Spinal cord (tissue), 10 donors: Measurements from ENCODE around the gene AGBL4. TPM values are rescaled to one million over a fixed set of nuclear protein-coding genes. Genes with fewer than 3 reads are reported as not detected.
A peak's percentile ranks its signal among the peaks of the same experiment; 100 is the strongest.

Experiments used
- DNase-seq, 6 donors: peaks; one replicate each; pipeline versions ENCODE4 v3.0.0 to v3.0.0-alpha.2; 2013 to 2015; ENCODE audit warnings: low spot score in 6 of 6, low read depth in 4 of 6
- H3K27ac ChIP-seq: one replicate; pipeline ENCODE4 v1.5.1; 2013; ENCODE audit warnings: low read depth, low read length, control low read depth
- H3K27me3 ChIP-seq: one replicate; pipeline ENCODE4 v1.6.1; 2013; ENCODE audit warnings: low read length; ENCODE audit not compliant: control insufficient read depth, insufficient read depth
- H3K36me3 ChIP-seq: one replicate; pipeline ENCODE4 v1.6.1; 2013; ENCODE audit warnings: low read length; ENCODE audit not compliant: control insufficient read depth, insufficient read depth
- H3K4me1 ChIP-seq: one replicate; pipeline ENCODE4 v1.6.1; 2013; ENCODE audit warnings: low read length; ENCODE audit not compliant: control insufficient read depth, insufficient read depth
- H3K4me3 ChIP-seq: one replicate; pipeline ENCODE4 v1.5.1; 2013; ENCODE audit warnings: low read depth, low read length, control low read depth
- H3K9me3 ChIP-seq: one replicate; pipeline ENCODE4 v1.6.1; 2013; ENCODE audit warnings: low read length; ENCODE audit not compliant: control insufficient read depth, insufficient read depth
- WGBS: methylation state at CpG from one replicate; pipeline ENCODE4 v1.1.5; 2013; ENCODE audit warnings: missing lambda C conversion rate; ENCODE audit not compliant: insufficient coverage; 5-methylcytosine and 5-hydroxymethylcytosine counted together
- polyA plus RNA-seq, 2 donors: library from polyadenylated mRNA; unstranded; fragments of 120-200 nt; gene quantifications; one replicate each; pipeline ENCODE4 v1.2.1, GENCODE V29; 2013; ENCODE audit not compliant: insufficient read length in 2 of 2
- total RNA-seq, 2 donors: library from RNA; depleted of rRNA in 1 of 2; stranded (reverse); fragments of 120-200 nt in 1 of 2; fragments of >200 nt in 1 of 2; gene quantifications; one replicate each; pipeline versions ENCODE4 v1.2.3 to v1.2.4, GENCODE V29; 2013 to 2014
- donor health status: healthy.

AGBL4 gene
- total and polyA plus RNA-seq, 4 donors, result 3.8 to 6.8 (median 4.7) TPM

DNA sequence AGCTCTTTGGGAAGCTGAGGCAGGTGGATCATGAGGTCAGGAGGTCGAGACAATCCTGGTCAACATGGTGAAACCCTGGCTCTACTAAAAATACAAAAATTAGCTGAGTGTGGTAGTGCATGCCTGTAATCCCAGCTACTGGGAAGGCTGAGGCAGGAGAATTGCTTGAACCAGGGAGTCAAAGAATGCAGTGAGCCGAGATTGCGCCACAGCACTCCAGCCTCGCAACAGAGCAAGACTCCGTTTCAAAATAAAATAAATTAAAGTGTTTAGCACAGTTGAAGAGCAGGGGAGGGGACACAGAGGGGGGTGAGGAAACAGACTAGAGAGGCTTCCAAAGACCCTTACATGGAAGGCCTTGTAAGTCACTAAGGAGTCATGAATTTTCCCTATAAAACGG lies 1420.5 kb downstream of the AGBL4 start:
- WGBS, result 100% methylated on average over 3 of the region's 6 CpGs
- H3K27ac ChIP-seq, result no peak overlapping the region
- no peak for DNase-seq
- no peaks in the 10 kb centered on the region for H3K36me3 ChIP-seq
- H3K9me3 ChIP-seq, result no peaks in the 10 kb centered on the region
- no peak overlapping the region for H3K4me3 ChIP-seq
- no peaks in the 10 kb centered on the region for H3K4me1 ChIP-seq
- no peaks in the 10 kb centered on the region for H3K27me3 ChIP-seq

DNA sequence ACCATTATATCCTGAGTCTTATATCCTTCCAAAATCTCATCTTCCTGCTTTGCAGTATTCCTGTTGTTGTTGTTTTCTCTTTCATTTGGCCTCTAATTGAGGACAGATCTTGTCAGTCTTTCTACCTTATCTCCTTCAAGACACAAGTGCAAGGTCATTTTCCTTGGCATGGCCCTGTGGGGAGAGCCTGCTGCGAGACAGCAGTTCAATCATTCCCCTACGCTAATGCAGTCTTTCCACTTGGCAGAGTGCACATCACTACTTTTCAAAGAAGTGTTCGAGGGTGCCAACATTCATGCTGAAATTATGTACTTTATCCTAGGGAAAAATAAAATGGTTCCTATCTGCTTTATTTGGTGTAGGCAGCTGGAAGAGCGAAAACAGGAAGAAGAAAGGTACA lies 1421.4 kb downstream of the AGBL4 start:
- Histone ChIP-seq H3K4me1 (no peaks in the 10 kb centered on the region), H3K27me3 (no peaks in the 10 kb centered on the region), H3K27ac (no peak overlapping the region), H3K36me3 (no peaks in the 10 kb centered on the region), H3K9me3 (no peaks in the 10 kb centered on the region), H3K4me3 (no peak overlapping the region)
- no CpG with 5 or more reads among the region's 4 CpGs for WGBS
- DNase-seq, result no peak

DNA sequence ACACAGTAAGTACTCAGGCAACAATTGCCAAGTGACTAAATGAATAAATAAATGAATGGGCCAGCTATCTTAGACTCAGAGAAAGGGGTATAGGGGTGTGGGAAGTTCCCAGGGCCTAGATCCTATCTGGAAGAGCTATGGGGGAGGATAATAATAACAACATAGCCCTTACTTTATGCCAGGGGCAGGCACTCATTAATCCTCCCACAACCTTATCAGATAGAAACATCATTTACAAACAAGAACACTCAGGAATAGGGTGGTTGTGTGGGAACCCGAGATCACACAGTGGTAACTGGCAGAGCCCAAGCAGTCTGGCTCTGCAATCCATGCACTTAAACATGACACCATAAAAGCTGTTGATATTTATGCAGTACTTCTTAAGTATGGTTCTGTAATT lies 1423.6 kb downstream of the AGBL4 start:
- no peaks in the 10 kb centered on the region for H3K9me3 ChIP-seq
- H3K27ac ChIP-seq, result no peak overlapping the region
- no peaks in the 10 kb centered on the region for H3K36me3 ChIP-seq
- peaks cover 6% of the 10 kb centered on the region for H3K4me1 ChIP-seq
- no peaks in the 10 kb centered on the region for H3K27me3 ChIP-seq
- H3K4me3 ChIP-seq, result no peak overlapping the region
- DNase-seq, result no peak
- no CpG with 5 or more reads among the region's 1 CpG for WGBS

DNA sequence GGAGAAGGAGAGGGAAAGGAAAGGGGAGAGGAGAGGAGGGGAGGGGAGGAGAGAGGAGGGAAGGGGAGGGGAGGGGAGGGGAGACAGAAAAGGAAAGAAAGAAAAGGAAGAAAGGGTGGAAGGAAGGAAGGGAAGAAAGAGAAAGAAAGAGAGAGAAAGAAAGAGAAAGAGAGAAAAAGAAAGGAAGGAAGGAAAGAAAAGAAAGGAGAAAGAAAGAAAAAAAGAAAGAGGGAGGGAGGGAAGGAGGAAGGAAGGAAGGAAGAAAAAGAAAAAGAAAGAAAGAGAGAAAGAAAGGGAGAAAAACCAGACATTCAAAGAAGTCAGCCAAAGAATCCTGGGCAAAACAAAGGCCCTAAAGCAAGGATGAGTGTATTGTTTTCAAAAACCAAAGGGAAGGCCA lies 1426.1 kb downstream of the AGBL4 start:
- H3K4me3 ChIP-seq, result no peak overlapping the region
- H3K36me3 ChIP-seq, result no peaks in the 10 kb centered on the region
- no peaks in the 10 kb centered on the region for H3K27me3 ChIP-seq
- H3K4me1 ChIP-seq, result peaks cover 6% of the 10 kb centered on the region
- no peak overlapping the region for H3K27ac ChIP-seq
- no peaks in the 10 kb centered on the region for H3K9me3 ChIP-seq
- no peak for DNase-seq

DNA sequence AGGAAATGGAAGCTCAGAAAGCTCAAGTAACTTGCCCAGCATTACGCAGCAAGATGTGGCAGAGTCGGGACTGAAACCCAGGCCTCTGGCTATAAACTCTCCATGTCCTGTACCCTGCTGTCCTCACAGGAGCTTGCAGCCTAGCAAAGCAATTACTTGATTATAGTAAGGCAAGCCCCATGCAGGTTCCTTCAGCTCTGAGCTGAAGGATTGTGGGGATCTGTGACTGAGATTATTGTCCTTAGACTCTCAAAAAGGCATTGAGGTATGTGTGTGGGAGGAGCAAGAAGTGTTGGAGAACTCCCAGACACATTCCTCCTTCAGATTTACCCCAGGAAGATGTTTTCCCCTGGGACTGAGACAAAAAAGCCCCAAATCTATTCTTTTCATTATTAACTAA lies 1427.7 kb downstream of the AGBL4 start:
- WGBS, result 79% methylated on average over 2 of the region's 2 CpGs
- H3K9me3 ChIP-seq, result no peaks in the 10 kb centered on the region
- no peak overlapping the region for H3K4me3 ChIP-seq
- no peaks in the 10 kb centered on the region for H3K27me3 ChIP-seq
- DNase-seq, result no peak
- no peak overlapping the region for H3K27ac ChIP-seq
- H3K4me1 ChIP-seq, result peaks cover 6% of the 10 kb centered on the region
- no peaks in the 10 kb centered on the region for H3K36me3 ChIP-seq

DNA sequence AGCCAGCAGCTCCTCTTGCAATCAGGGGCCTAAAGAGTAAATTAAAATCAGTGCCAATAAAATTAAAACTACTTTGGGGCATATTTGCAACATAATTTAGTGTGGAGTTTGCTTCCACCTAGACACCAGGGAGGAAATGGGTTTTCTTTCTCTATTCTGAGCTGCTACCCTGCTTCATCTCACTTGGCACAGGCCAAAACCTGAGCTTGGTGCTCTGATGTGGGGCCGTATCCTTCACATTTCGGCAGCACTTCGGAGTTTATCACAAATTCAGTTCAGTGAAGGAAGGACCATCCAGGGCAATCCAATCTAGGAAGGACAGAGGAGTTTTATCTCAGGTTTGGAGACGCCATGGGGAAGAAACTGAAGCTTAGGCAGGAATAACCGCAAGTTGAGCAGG lies 1428.1 kb downstream of the AGBL4 start:
- H3K4me1 ChIP-seq, result peaks cover 6% of the 10 kb centered on the region
- H3K9me3 ChIP-seq, result no peaks in the 10 kb centered on the region
- no peak overlapping the region for H3K27ac ChIP-seq
- H3K4me3 ChIP-seq, result no peak overlapping the region
- peak in 1 of 6 donors; percentile 66 for DNase-seq
- no peaks in the 10 kb centered on the region for H3K27me3 ChIP-seq
- no peaks in the 10 kb centered on the region for H3K36me3 ChIP-seq
- WGBS, result 80% methylated on average over 5 of the region's 5 CpGs

DNA sequence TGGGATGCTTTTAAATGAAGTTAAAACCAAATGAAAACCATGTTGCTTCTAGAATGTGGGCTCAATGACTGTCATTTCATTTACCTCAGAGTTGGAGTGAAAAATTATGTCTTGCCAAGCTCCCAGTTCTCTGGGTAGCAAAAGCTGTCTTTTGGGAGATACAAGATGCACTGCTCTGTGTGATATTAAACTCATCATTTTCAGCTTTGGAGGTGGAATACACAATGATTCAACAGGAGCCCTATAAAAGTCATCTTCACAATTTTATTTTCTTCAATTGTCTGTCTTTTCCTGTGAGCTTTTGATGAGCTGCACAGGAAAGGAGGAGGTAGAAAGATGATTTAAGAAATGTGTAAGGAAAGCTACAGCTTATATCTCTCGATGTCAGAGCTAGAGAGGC lies 1431.4 kb downstream of the AGBL4 start:
- Histone ChIP-seq H3K36me3 (no peaks in the 10 kb centered on the region), H3K27ac (no peak overlapping the region), H3K27me3 (no peaks in the 10 kb centered on the region), H3K9me3 (no peaks in the 10 kb centered on the region), H3K4me3 (no peak overlapping the region), H3K4me1 (peaks cover 6% of the 10 kb centered on the region)
- DNase-seq, result peak in 1 of 6 donors; percentile 60
- WGBS, result 83% methylated on average over 1 of the region's 1 CpG

DNA sequence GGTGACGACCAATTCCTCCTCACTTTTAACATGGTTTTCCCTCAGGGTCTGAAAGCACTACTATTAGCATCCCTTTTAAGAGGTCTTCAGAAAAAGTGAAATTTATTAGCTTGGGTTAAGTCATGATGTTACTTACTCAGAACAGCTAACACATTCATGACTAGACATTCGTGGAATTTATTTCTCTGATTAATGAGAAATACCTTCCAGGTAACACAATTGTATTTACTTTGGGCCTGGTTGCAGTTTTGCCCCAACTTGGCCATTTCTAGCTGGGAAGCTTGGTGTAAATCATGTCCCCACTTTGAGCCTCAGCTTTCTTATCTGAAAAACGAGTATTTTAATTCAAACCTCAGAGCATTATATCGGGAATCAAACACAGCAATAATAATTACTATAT lies 1432.6 kb downstream of the AGBL4 start:
- WGBS, result no CpG with 5 or more reads among the region's 4 CpGs
- Histone ChIP-seq H3K27me3 (no peaks in the 10 kb centered on the region), H3K9me3 (no peaks in the 10 kb centered on the region), H3K27ac (no peak overlapping the region), H3K36me3 (no peaks in the 10 kb centered on the region), H3K4me3 (no peak overlapping the region), H3K4me1 (peaks cover 6% of the 10 kb centered on the region)
- no peak for DNase-seq

DNA sequence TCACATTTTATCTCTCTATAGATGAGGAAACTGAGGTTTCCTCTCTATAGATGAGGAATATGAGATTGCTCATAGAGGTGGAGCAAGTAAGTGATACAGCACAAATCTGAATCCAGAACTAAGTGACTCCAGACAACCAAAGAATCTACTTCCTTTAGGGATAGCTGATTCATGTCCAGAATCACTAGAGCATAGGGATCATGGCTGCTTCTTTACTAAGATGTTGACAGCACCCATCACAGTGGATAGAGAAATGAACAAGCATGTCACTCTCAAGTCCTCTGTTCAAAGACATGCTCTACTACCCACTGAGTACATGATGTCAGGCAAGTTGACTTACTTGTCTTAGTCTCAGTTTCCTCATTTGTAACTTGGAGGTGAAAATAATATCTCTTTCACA lies 1435.7 kb downstream of the AGBL4 start:
- H3K27ac ChIP-seq, result no peak overlapping the region
- no peaks in the 10 kb centered on the region for H3K27me3 ChIP-seq
- DNase-seq, result no peak
- no peaks in the 10 kb centered on the region for H3K36me3 ChIP-seq
- H3K4me3 ChIP-seq, result no peak overlapping the region
- no peaks in the 10 kb centered on the region for H3K9me3 ChIP-seq
- no peaks in the 10 kb centered on the region for H3K4me1 ChIP-seq

DNA sequence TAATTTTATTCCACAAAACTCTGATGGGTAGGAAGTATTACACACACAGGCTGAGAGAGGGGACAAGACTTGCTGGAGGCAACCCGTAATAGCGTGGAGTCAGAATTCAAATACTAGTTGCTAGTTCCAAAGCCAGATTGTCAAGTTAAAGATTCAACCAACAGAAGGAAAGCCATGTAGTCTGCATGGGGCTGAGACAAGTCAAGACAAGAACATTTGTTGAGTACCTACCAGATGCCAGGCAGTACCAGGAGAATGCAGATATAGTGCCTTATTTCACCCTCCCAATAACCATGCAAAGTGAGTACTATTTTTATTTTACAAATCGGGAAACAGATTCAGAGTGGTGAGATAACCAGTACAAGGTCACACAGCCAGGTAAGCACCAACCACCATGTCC lies 1441.3 kb downstream of the AGBL4 start:
- H3K27me3 ChIP-seq, result no peaks in the 10 kb centered on the region
- H3K36me3 ChIP-seq, result no peaks in the 10 kb centered on the region
- H3K4me1 ChIP-seq, result no peaks in the 10 kb centered on the region
- DNase-seq, result no peak
- H3K9me3 ChIP-seq, result no peaks in the 10 kb centered on the region
- H3K27ac ChIP-seq, result no peak overlapping the region
- H3K4me3 ChIP-seq, result no peak overlapping the region
- WGBS, result 100% methylated on average over 2 of the region's 3 CpGs
